Skin of body (tissue), 2 donors: ENCODE measurements around the gene RREB1. TPM values are rescaled to one million over a fixed set of nuclear protein-coding genes. Genes with fewer than 3 reads are reported as not detected.

ENCODE experiments used
- DNase-seq: peaks from one replicate; lab custom pipeline; 2025; lab: John Stamatoyannopoulos, UW
- total RNA-seq: library from RNA; depleted of rRNA; stranded (reverse); fragments of >200 nt; gene quantifications from one replicate; pipeline ENCODE4 v1.2.3, GENCODE V29; 2014

Gene RREB1
- total RNA-seq, 1 donor from 2014 or later = 36.4 TPM

- no peak for DNase-seq
Observed at GRCh38 chr6:7121700-7122241, 14.0 kb downstream of the RREB1 start.

DNA sequence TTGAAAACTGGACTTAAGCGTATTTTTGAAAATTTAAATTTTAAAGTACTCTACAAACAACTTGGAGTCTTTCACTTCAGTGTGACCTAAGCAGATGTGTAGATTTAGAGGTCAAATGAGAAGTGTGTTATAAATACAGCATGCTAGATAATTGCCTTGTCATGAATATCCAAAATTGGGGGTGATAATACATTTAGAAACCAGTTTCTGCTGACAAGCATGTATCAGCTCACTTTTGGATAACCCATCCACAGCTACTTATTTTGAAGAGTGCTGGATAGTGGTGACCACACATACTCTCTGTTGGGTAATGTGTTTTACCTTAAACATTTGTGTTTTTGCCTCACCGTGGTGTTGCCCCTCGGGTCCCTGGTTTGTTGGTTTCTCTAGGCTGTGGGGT is 14.9 kb downstream of the RREB1 start:
- DNase-seq = no peak

DNA sequence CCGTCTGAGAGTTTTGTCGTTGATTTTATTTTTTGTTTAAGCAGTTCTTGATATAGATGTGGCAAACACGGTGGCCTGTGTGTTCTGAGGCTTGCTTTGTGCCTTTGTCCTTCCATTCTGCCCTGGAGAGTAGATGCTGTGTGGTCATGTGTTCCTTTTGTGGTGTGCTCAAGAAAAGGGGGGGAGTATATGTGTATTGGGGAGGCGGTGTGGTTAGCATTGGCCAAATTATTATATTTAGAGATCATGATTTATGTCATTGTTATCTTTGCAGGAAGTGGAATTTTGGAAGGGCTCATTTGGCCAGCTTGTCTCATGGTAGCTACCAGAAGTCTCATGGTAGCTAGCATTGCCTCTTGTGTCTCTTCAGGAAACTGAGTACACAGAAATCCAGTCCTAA is 16.4 kb downstream of the RREB1 start:
- DNase-seq = no peak

DNA sequence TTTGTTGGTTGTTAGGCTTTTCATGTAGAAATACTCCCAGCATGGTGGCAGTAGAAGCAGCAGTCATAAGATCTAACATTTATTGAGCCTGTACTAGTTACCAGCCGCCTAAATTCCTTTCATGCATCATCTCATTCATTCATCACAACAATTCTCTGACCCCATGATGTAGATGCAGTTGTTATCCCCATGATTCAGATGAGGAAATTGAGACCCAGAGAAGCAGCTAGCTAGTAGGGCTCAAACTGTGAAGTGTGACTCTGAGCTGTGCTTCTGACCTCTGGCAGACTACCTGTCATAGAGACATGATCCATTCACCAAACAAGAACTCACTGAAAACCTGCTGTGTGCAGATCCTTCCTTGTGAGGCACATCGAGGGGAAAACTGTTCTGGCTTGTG is 16.9 kb downstream of the RREB1 start:
- DNase-seq = no peak

- DNase-seq = no peak
Observed at GRCh38 chr6:7125290-7125689, 17.5 kb downstream of the RREB1 start.

DNA sequence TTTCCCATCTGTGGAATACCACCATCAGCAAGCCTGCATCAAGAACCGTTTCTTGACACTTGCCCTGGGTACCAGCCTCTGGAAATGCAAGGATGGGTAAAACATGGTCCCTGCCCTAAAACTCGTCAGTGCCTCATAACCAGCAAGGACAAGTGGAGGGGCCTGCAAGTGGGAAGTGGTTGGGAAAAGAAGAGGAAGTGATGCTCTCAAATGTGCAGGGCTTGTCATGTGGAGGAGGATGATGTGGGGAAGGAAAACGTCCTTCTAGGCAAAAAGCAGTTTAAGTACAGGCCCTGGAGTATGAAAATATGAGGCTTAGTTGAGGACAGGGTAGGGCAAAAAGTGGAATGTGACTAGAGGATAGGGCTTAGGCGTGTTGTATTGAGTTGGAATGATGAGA is 19.0 kb downstream of the RREB1 start:
- DNase-seq = no peak

DNA sequence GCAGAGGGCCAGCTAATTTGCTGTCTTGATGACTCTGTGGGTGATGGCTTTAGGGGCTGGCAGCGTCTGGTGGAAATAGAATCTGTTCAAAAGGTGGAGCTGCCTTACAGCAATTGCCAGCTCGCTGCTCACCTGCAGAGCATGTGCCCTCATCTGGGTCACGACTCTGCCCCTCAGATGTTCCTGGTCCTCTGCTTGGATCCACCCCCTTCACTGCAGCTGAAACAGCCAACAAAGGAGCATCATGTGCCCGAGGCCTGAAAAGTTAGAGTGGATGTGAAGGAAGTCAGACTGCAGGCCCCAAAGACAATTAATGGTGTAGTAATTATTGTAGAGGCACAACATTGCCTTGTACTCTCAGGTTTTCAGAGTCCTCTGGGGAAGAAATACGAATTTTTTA is 19.9 kb downstream of the RREB1 start:
- DNase-seq = no peak

GRCh38 chr6:7129360-7129759 is 21.6 kb downstream of the RREB1 start:
- DNase-seq = no peak

GRCh38 chr6:7129784-7130569 is 22.2 kb downstream of the RREB1 start:
- no peak for DNase-seq

GRCh38 chr6:7131390-7131789 is 23.6 kb downstream of the RREB1 start:
- no peak for DNase-seq

- no peak for DNase-seq
Observed at GRCh38 chr6:7132398-7133035, 24.8 kb downstream of the RREB1 start.

DNA sequence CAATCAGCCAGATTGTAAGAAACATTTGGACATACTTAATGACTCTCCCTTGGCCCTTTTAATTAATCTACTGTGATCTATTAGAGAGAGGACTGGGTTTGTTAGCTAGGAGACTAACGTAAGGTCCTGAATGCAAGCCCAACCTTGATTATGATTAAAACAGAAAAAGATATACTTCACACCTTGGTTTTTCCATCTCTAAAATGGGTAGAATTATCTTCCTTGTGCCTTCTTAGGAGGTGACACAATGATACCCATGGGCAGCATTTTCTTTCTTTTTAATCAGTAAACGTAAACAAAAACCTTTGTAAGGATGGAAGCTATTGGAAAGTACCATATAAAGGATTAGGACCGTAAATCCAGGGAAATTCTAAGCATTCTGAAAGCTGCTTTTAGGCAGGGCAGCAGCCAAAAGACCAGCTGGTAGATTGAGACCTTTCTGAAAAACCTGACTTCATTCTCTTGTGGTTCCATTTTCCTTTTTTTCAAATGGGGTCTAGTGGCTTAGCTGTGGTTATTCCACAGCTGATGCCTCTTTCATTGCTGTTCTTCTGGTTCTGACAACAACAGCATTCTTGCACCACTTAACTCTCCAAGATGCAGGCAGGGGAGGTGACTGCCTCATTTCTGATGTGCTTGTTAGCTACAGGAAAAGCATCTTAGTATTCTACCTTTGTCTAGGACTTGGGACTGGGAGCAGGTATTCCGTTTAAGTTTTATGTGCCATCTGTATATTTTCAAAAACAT is 27.4 kb downstream of the RREB1 start:
- no peak for DNase-seq

- no peak for DNase-seq
Observed at GRCh38 chr6:7135755-7136154, 28.0 kb downstream of the RREB1 start.

GRCh38 chr6:7136859-7137334 is 29.1 kb downstream of the RREB1 start:
- no peak for DNase-seq

DNA sequence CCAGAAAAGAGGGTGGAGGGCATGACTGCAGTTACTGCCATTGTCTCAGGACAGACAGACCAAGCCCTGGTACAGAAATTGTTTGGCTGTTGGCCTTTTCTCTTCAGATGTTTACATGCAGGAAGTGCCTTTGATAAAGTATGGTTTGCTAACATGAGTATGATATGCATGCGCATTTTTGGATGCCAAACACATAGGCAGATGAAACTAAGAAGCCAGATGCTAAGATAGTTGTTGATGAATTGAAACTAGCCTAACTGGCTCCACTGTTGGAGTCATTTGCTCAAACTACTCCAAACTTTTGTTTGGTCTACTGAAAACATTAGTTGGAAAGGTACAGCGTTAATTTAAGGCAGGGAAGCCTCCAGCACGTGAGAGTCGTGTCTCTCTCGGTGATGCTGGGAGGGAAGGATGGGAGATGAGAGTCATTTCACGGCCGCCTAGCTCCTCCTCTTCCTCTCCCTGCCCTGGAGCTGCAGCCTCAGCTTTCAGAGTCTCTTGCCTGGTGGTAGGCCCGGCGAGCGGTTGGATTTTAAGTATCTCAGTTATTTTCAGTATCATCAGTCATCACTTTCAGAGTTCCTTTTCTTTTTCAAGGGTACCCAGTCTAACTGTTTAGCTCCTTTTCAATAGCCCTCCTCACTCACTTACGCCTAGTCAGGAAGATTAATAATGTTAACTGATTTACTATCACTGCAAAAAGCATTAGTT is 29.7 kb downstream of the RREB1 start:
- DNase-seq = peak; percentile 46

DNA sequence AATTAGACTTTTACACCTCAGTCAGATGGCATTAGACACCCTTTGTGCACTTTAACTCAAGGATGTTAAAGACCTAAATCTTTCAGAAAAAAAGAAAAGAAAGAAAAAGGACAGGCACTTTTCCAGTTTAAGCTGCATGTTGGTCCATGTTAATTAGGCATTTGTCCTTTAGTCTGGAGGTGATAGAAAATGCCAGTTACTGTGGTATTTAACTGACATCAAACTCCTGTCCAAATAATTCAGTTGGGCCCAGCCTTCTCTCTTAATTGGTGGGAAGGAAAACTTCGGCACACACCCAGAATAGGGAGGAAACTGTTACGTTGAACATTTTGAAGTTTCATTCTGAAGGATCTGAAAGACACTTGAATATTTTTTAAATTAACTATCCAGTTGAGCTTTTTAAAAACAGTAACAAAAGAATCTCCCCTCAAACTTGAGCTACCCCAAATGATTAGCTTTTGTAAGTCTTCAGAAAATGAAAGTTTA is 30.3 kb downstream of the RREB1 start:
- DNase-seq = no peak

DNA sequence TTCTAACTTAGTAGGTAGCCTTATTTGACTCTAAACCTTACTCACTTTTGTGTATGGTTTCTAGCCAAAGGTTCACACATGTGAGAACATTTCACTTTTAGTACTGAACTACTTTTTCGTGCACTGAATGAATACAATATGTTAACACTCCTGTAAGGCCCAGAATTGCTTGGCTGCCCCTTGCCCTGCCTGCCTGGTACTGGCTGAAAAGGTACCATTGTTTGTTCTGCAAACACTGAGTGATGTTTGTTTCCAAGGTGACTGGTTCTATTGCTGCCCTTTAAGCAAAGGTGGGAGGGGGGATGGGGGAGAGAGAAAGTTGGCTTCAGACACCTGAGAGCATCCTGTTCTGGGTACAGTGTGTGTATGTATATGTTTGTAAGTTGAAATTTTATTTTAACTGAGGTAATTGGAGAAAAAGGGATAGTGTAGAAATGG is 31.2 kb downstream of the RREB1 start:
- DNase-seq = no peak

DNA sequence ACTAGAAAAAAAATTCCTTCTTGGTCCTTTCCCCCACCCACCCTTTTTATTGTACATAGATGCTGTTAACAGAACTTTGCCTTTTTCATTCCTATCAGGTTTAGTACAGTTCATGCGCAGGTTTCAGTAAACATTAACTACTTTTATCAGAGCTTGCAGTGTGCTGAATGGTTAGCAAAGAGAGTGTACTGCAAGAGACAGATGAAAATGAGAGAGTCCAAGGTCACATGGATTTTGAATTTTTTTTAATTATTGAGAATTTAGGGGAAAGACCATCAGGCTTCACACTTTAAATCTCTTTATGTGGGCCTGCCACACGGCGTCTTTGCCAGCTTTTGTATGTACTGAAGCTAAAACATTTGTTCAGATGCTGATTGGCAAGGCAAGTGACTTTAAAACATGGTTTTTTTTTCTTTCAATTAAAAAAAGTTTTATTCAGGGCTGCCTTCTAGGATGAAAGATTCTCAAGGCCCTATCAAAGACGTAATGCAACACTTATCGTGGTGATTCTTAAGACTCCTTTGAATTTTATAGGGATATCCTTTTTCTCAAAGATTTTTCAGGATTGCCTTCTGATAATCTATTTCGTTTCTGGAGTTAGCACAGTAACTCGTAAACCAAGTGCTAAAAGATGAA is 32.2 kb downstream of the RREB1 start:
- DNase-seq = no peak

- peak; percentile 75 for DNase-seq
Observed at GRCh38 chr6:7140631-7141378, 33.0 kb downstream of the RREB1 start.

- DNase-seq = no peak
Observed at GRCh38 chr6:7142228-7142801, 34.6 kb downstream of the RREB1 start.
